OCI-LY7 (cell line): Measurements from ENCODE around the gene POLR2L. TPM values are rescaled to one million over a fixed set of nuclear protein-coding genes. Genes with fewer than 3 reads are reported as not detected.

Experiments
- BruUV-seq: library from RNA; stranded (reverse); fragments of 400-500 nt; replicated peaks from 2 replicates; lab custom pipeline; 2021; lab: Mats Ljungman, UMichigan
- CTCF ChIA-PET: fragments of 300-600 bp; sonication (Branson Sonifier 250); formaldehyde crosslinking; loops from one replicate; lab custom pipeline; 2022; ENCODE audit warnings: antibody characterized with exemption; ENCODE audit not compliant: unreplicated experiment; lab: Charles Lee
- POLR2A ChIA-PET: fragments of 300-600 bp; sonication (Branson Sonifier 250); formaldehyde crosslinking; loops from one replicate; lab custom pipeline; 2022; ENCODE audit warnings: antibody characterized with exemption; lab: Charles Lee
- DNase-seq: peaks from one replicate; pipeline ENCODE4 v3.0.0-alpha.2; 2015; ENCODE audit warnings: low spot score
- H2AFZ ChIP-seq: fragments of 200-600 bp; sonication (generic), shearing (Covaris generic); 2 replicates; pipeline ENCODE4 v1.6.1; 2014; ENCODE audit warnings: mild to moderate bottlenecking, antibody characterized with exemption, low read length, moderate library complexity
- H3K27ac ChIP-seq: fragments of 200-600 bp; sonication (generic); 2 replicates; pipeline ENCODE4 v1.5.1; 2014; ENCODE audit warnings: mixed run types, low read depth, mild to moderate bottlenecking, moderate library complexity, low read length, inconsistent platforms; ENCODE audit not compliant: poor library complexity, severe bottlenecking
- H3K36me3 ChIP-seq: fragments of 200-600 bp; sonication (generic); 2 replicates; pipeline ENCODE4 v1.6.1; 2014; ENCODE audit warnings: mild to moderate bottlenecking, antibody characterized with exemption, low read length, moderate library complexity, mixed read lengths; ENCODE audit not compliant: insufficient read depth
- H3K4me1 ChIP-seq: fragments of 200-600 bp; sonication (generic); 2 replicates; pipeline ENCODE4 v1.5.1; 2014; ENCODE audit warnings: mild to moderate bottlenecking, low read length; ENCODE audit not compliant: insufficient read depth, poor library complexity, severe bottlenecking
- H3K4me2 ChIP-seq: fragments of 200-600 bp; sonication (generic); 2 replicates; pipeline ENCODE4 v1.6.1; 2014; ENCODE audit warnings: mild to moderate bottlenecking, low read length
- H3K4me3 ChIP-seq: fragments of 200-600 bp; sonication (generic); 2 replicates; pipeline ENCODE4 v1.5.1; 2014; ENCODE audit warnings: mild to moderate bottlenecking, low read depth, low read length; ENCODE audit not compliant: poor library complexity, severe bottlenecking
- H3K79me2 ChIP-seq: fragments of 200-600 bp; sonication (generic); 2 replicates; pipeline ENCODE4 v1.6.1; 2016; ENCODE audit warnings: low read depth, mild to moderate bottlenecking, low read length, moderate library complexity, mixed read lengths; ENCODE audit not compliant: insufficient read depth
- H3K9me2 ChIP-seq: fragments of 200-600 bp; sonication (generic); 2 replicates; pipeline ENCODE4 v1.6.1; 2016; ENCODE audit warnings: mild to moderate bottlenecking, low read length, mixed read lengths; ENCODE audit not compliant: insufficient read depth
- H3K9me3 ChIP-seq: fragments of 200-600 bp; sonication (generic); 2 replicates; pipeline ENCODE4 v1.6.1; 2014; ENCODE audit warnings: mild to moderate bottlenecking, mixed run types, low read length, mixed read lengths
- H4K20me1 ChIP-seq: fragments of 200-600 bp; sonication (generic); 2 replicates; pipeline ENCODE4 v1.6.1; 2014; ENCODE audit warnings: mild to moderate bottlenecking, antibody characterized with exemption, low read length, moderate library complexity, mixed read lengths; ENCODE audit not compliant: insufficient read depth
- CTCF ChIP-seq: fragments of 200-600 bp; sonication (generic); conservative IDR thresholded peaks from 2 replicates; pipeline ENCODE4 v1.5.1; 2014; ENCODE audit warnings: mild to moderate bottlenecking, antibody characterized with exemption, low read length, moderate library complexity, mixed read lengths
- EZH2phosphoT487 ChIP-seq: fragments of 200-600 bp; sonication (generic); IDR thresholded peaks from 2 replicates; pipeline ENCODE4 v1.6.1; 2018; ENCODE audit warnings: low read depth, borderline replicate concordance, mild to moderate bottlenecking, mixed run types, antibody characterized with exemption, low read length, moderate library complexity, mixed read lengths
- intact Hi-C: fragments of 100-400 bp; cut with micrococcal nuclease; formaldehyde crosslinking; loops from one replicate; pipeline ENCODE4 v1.10.0; 2022; ENCODE audit not compliant: unreplicated experiment
- total RNA-seq, 2 experiments: library from RNA; depleted of rRNA in 1 of 2; stranded (reverse); fragments of >200 nt in 1 of 2; shearing (Covaris generic) in 1 of 2; gene quantifications; 2 replicates each; pipeline ENCODE4 v1.2.3, GENCODE V29; 2014 to 2022

The POLR2L gene
- total RNA-seq, 2 experiments from 2014 or later, result 88.3 to 206 TPM

GRCh38 chr11:797296-798092 lies 44.8 kb downstream of the POLR2L start:
- peak overlapping the region; percentile 51; the same call in 1 of the 2 replicates for H2AFZ ChIP-seq
- intact Hi-C loops, result loop anchor here (2.0 to 5.0 kb wide), 3 partner anchors 21 to 230 kb away; partner anchors contain the start of genes GATD1 and TALDO1
- DNase-seq, result peak; percentile 87

GRCh38 chr11:796565-797295 lies 45.6 kb downstream of the POLR2L start:
- H3K36me3 ChIP-seq, result peaks cover 36% of the 10 kb centered on the region; the same call in 1 of the 2 replicates
- intact Hi-C loops, result loop anchor here (2.0 to 5.0 kb wide), 3 partner anchors 20 to 229 kb away; partner anchors contain the start of genes GATD1 and TALDO1
- H3K79me2 ChIP-seq, result peaks cover 8% of the 10 kb centered on the region; the same call in 1 of the 2 replicates
- no peaks in the 10 kb centered on the region for H3K9me2 ChIP-seq
- POLR2A ChIA-PET, result interaction anchor here (0.5 to 1.8 kb wide), 5 partner anchors 10 to 221 kb away, joined by 3 to 9 read pairs (median 3); partner anchors contain the start of gene RPLP2
- no peaks in the 10 kb centered on the region for H3K9me3 ChIP-seq
- H3K27ac ChIP-seq, result peak overlapping the region; percentile 75
- no peak for TF ChIP-seq CTCF
- no peak for TF ChIP-seq EZH2phosphoT487
- peak overlapping the region; percentile 93 for H3K4me3 ChIP-seq
- peak overlapping the region; percentile 98 for H3K4me2 ChIP-seq
- H2AFZ ChIP-seq, result no peak overlapping the region
- peaks cover 20% of the 10 kb centered on the region for H3K4me1 ChIP-seq
- CTCF ChIA-PET, result no interaction called here
- no peaks in the 10 kb centered on the region for H4K20me1 ChIP-seq
- no peak for DNase-seq
- BruUV-seq, result no TSS peak

More at GRCh38 chr11:797296-798092, 44.8 kb downstream of the POLR2L start:
- H3K79me2 ChIP-seq, result peaks cover 8% of the 10 kb centered on the region; the same call in 1 of the 2 replicates
- H3K4me2 ChIP-seq, result peak overlapping the region; percentile 98
- TF ChIP-seq CTCF (no peak), EZH2phosphoT487 (no peak)
- H3K9me3 ChIP-seq, result no peaks in the 10 kb centered on the region
- H3K4me1 ChIP-seq, result peaks cover 20% of the 10 kb centered on the region
- H3K4me3 ChIP-seq, result peak overlapping the region; percentile 93
- H3K36me3 ChIP-seq, result peaks cover 37% of the 10 kb centered on the region; the same call in 1 of the 2 replicates
- no TSS peak for BruUV-seq
- ChIA-PET CTCF (no interaction called here), POLR2A (interaction anchor here (1.1 to 1.8 kb wide), 3 partner anchors 12 to 222 kb away, joined by 3 to 9 read pairs (median 3); partner anchors contain the start of gene RPLP2)
- no peaks in the 10 kb centered on the region for H3K9me2 ChIP-seq
- peak overlapping the region; percentile 75 for H3K27ac ChIP-seq
- no peaks in the 10 kb centered on the region for H4K20me1 ChIP-seq
